K562 treated with DMSO at 1 percent for 4 hours (cell line): ENCODE results near the gene PTGS1. TPM values are rescaled to one million over a fixed set of nuclear protein-coding genes. Genes with fewer than 3 reads are reported as not detected.

Experiments used
- total RNA-seq: library from RNA; unstranded; fragments of 300-600 nt; gene quantifications from 2 replicates; pipeline ENCODE4 v1.2.3, GENCODE V29; 2022; ENCODE audit not compliant: insufficient read depth

PTGS1 gene
- 12.8 and 17.2 TPM in 2 replicates for total RNA-seq

GRCh38 chr9:122370869-122371755 lies at the start of gene PTGS1:
TSS of gene PTGS1 (plus strand) at chr9:122371024. CDS start at chr9:122371085, 61 bp downstream.

Other genes with a start within 250 kb of the PTGS1 start
- gene NDUFA8, start 211.2 kb upstream of the PTGS1 start, total RNA-seq = 176 and 177 TPM in 2 replicates
- not detected in 2 replicates for gene MORN5, start 211.1 kb upstream of the PTGS1 start, total RNA-seq
- gene LHX6, start 142.1 kb upstream of the PTGS1 start, total RNA-seq = 2.3 and 3.5 TPM in 2 replicates
- 9.6 and 15.9 TPM in 2 replicates for gene RBM18, start 106.2 kb upstream of the PTGS1 start, total RNA-seq
- 22.6 and 24.5 TPM in 2 replicates for gene MRRF, start 106.1 kb upstream of the PTGS1 start, total RNA-seq
- gene OR1J1, start 106.9 kb downstream of the PTGS1 start, total RNA-seq = not detected in 2 replicates
- gene OR1J2, start 139.8 kb downstream of the PTGS1 start, total RNA-seq = not detected in 2 replicates
- gene OR1J4, start 148.1 kb downstream of the PTGS1 start, total RNA-seq = not detected in 2 replicates
- gene OR1N1, start 156.3 kb downstream of the PTGS1 start, total RNA-seq = not detected in 2 replicates
- gene OR1N2, start 182.1 kb downstream of the PTGS1 start, total RNA-seq = not detected in 2 replicates
- gene OR1L8, start 212.4 kb downstream of the PTGS1 start, total RNA-seq = not detected in 2 replicates
- gene OR1Q1, start 243.7 kb downstream of the PTGS1 start, total RNA-seq = not detected in 2 replicates